IMR-90 (cell line): ENCODE data around the gene DERA.

Experiments
- CTCF ChIP-seq: conservative IDR thresholded peaks from 2 replicates; pipeline ENCODE4 v1.5.1; 2012; ENCODE audit warnings: mild to moderate bottlenecking, low read depth, low read length, improper control_type of control experiment
- MXI1 ChIP-seq: IDR thresholded peaks from 2 replicates; pipeline ENCODE4 v1.6.1; 2012; ENCODE audit warnings: low read depth, mild to moderate bottlenecking, low read length, moderate library complexity, borderline replicate concordance
- RFX5 ChIP-seq: IDR thresholded peaks from 2 replicates; pipeline ENCODE4 v1.8.0; 2012; ENCODE audit warnings: low read depth, mild to moderate bottlenecking, low read length, moderate library complexity
- TF ChIP-seq, protein P1 (sequence below): fragments of 150-350 bp; IDR thresholded peaks from 2 replicates; pipeline ENCODE4 v1.6.1; 2016; ENCODE audit warnings: low read depth, mild to moderate bottlenecking, low read length, moderate library complexity, borderline replicate concordance

- TF ChIP-seq, protein P1, sequence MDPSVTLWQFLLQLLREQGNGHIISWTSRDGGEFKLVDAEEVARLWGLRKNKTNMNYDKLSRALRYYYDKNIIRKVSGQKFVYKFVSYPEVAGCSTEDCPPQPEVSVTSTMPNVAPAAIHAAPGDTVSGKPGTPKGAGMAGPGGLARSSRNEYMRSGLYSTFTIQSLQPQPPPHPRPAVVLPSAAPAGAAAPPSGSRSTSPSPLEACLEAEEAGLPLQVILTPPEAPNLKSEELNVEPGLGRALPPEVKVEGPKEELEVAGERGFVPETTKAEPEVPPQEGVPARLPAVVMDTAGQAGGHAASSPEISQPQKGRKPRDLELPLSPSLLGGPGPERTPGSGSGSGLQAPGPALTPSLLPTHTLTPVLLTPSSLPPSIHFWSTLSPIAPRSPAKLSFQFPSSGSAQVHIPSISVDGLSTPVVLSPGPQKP = no peak
- TF ChIP-seq CTCF (no peak), RFX5 (no peak), MXI1 (no peak)
Measured at GRCh38 chr12:16086942-16087341, 175.8 kb downstream of the DERA start.
